SK-MEL-5 (cell line): ENCODE measurements around the gene HOXB4. TPM values are rescaled to one million over a fixed set of nuclear protein-coding genes. Genes with fewer than 3 reads are reported as not detected.

Experiments used
- DNase-seq: peaks from one replicate; pipeline ENCODE4 v3.0.0-alpha.2; 2016; ENCODE audit warnings: low read depth, low spot score
- in situ Hi-C: cut with HindIII; loops from 2 replicates; pipeline ENCODE4 v1.10.0; 2016; ENCODE audit warnings: low sequenced_read_pairs, high pct_unique_total_duplicates, low pct_unique_long_range_greater_than_20kb
- total RNA-seq: library from RNA; depleted of rRNA; stranded (reverse); fragments of >200 nt; shearing (Covaris generic); gene quantifications from 2 replicates; pipeline ENCODE4 v1.2.3, GENCODE V29; 2014

HOXB4 gene
- total RNA-seq, 1 experiment from 2014 or later, result 0.48 TPM

DNA sequence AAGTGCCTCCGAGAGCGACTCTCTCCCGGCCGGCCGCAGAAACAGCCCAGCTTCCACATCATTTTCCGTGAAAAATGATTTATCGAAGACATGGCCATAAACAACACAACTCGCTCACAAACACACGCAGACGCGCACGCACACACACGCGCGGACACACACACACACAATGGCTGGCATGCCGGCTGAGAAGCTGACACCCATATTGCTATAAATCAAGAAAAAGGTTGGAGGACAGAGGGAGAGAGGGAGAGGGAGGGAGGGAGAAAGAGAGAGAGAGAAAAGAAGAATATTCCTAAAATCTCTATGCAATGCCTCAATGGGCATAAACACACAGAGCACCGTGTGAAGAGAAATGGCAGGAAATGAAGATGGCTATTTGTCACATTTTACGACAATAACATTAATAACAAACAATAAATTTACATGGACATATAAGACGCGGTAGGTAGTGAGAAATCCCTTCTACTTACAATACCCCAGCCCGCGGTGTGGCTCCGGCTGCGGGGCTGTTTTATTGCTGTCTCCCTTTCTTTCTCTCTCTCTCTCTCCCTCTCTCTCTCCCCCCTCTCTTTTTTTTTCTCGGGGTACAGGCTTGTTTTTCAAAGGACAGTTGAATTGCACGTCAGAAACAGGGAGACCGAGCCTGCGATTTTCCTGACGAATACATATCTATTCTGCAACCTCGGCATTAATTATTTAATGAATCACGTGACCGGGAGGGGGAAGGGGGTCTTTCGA, 9.5 kb downstream of the HOXB4 start:
- DNase-seq, result no peak
- in situ Hi-C loops, result no loop called here

DNA sequence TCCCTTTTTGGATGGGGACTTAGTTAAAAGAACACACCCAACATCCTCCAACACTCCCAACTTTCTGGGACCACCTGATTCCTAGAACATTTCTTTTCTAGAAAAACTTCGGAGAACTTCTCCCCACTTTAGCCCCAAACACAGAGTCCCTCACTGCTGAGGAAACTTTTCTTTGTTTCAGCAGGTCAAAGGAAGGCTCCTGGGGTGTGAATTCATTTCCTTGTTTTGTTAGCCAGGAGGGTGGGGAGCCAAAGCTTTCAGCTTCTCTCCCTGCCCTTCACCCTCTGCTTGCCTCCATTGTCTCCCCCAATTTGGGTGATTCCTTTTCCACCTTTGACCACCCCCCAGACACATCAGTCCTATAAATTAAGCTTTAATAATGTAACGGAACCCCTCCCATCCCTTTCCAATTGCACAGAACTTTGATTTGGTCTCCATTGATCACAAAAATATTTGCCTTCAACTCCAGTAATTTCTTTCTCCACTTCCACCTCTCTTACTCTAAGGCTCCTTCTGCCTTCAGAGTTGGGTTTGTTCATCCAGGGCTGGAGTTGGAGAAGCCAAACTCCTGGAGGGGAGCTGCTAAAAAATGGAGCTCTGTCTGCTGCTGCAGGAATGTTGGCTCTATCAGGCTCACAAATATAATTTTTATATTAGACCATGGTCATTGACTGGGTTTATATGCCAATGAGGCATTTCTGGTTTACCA, 10.3 kb downstream of the HOXB4 start:
- in situ Hi-C loops, result no loop called here
- DNase-seq, result no peak

DNA sequence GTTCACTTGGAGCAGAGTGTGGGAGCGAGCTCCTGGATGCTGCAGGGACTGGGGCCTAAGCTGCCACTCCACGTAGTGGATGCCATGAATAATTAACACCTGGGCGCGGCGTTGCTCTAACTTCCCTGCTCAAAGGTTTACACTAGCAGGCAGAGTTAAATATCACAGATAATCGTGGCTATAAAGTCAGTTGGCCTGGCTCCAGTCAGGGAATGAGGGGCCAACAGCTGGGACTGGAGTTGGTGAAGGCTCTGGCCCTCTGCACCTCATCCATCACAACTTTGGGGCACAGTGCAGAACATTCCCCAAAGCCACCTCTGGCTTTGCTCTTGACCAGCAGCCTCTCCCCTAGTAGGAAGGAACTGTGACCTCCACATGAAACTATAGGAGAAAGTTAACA, 10.9 kb downstream of the HOXB4 start:
- in situ Hi-C loops, result no loop called here
- no peak for DNase-seq

- in situ Hi-C loops, result no loop called here
- DNase-seq, result no peak
Measured at GRCh38 chr17:48566717-48567116, 11.4 kb downstream of the HOXB4 start.

- in situ Hi-C loops, result no loop called here
- DNase-seq, result no peak
Measured at GRCh38 chr17:48565925-48566710, 12.0 kb downstream of the HOXB4 start.

- in situ Hi-C loops, result no loop called here
- no peak for DNase-seq
Measured at GRCh38 chr17:48565022-48565554, 13.1 kb downstream of the HOXB4 start.

DNA sequence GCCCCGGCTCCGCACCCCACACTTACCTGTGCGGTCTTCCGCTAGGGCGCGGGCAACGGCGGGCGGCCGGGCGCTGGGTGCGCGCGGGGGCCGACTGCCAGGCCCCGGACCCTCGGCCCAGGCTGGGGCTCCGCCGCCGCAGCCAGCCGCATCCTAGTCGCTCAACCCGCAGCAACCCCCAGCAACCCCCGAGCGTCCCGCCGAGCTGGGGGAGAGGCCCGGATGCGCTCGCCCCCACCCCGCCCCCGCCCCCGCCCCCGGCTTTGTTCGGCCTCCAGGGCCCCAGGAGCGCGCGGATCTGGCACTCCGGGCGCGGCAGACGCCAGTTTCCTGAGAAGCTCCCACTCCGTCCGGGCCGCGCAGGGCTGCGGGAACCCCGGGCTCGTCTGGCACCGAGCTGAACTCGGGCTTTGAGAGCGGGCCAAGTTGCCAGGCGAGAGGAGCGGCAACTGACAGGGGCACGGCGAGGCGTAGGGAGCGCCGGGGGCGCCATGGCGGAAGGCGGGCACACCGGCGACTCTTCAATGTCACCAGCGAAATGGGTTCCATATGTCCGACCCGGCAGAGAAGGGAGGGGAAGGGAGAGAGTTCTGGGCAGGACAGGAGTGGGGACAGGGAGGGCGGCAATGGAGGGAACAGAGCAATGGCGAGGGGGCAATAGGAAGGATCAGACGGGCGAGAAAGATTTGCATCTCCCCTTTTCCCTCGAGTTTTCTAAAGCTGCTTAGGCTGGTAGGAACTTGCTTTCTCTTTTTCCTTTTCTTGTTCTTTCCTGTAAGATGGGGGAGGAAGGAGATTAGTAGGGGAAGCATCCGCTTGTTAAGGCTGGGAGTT, 13.7 kb downstream of the HOXB4 start:
- DNase-seq, result no peak
- in situ Hi-C loops, result no loop called here

- no peak for DNase-seq
- in situ Hi-C loops, result no loop called here
Measured at GRCh38 chr17:48563867-48564187, 14.3 kb downstream of the HOXB4 start.

GRCh38 chr17:48563385-48563838, 14.7 kb downstream of the HOXB4 start:
- in situ Hi-C loops, result no loop called here
- DNase-seq, result no peak

- DNase-seq, result no peak
- in situ Hi-C loops, result no loop called here
Measured at GRCh38 chr17:48562934-48563333, 15.2 kb downstream of the HOXB4 start.

GRCh38 chr17:48561884-48562810, 16.0 kb downstream of the HOXB4 start:
- peak; percentile 12 for DNase-seq
- in situ Hi-C loops, result no loop called here

GRCh38 chr17:48559840-48560817, 18.0 kb downstream of the HOXB4 start:
- no peak for DNase-seq
- in situ Hi-C loops, result no loop called here

DNA sequence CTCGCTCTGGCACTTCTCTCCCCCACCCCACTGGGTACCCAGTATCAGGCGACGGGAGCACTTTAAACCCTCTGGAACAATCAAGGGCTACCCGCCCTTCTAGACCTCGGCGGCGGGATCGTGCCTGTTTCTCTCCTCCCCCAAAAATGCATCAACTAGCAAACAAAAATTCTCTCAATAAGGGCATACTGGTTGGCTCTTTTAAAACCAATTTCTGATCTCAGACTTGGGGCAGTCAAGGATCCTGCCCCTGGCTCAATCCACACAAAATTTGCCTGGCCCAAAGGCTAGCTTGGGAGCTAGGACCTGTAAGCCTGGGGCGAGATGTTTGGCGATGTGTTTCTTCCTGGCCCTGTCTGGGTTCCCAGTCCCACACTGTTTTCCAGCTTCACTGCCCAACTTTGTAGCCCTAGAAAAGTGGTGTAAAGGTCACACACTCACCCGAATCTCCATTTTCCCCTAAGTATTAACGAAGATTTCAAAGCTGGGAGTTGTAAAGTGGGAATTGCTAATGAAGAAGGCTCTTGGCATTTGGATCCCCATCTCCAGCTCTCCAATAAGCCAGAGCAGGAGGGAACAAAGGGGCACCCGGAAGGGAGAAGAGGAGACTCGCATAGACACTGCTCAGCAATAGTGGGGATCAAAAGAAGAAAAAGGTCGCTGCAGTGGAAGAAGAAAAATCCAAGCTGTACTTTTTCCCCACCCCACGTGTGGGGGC, 18.9 kb downstream of the HOXB4 start:
- in situ Hi-C loops, result no loop called here
- no peak for DNase-seq

GRCh38 chr17:48558831-48559121, 19.4 kb downstream of the HOXB4 start:
- in situ Hi-C loops, result no loop called here
- DNase-seq, result no peak
